Body of pancreas (tissue), 4 donors: Measurements from ENCODE around the gene TPP1. TPM values are rescaled to one million over a fixed set of nuclear protein-coding genes. Genes with fewer than 3 reads are reported as not detected.

Source experiments
- ATAC-seq: fragments of 150-250 bp; one replicate; pipeline ENCODE4 v1.9.1; 2016
- DNase-seq, 4 donors: peaks; one replicate each; pipeline ENCODE4 v3.0.0-alpha.2; 2019
- H3K27ac ChIP-seq, 4 donors: fragments of 200-600 bp; sonication (generic); 1 replicate in 3 of 4; 2 replicates in 1 of 4; pipeline versions ENCODE4 v1.5.1 to v1.6.1; 2016 to 2019; ENCODE audit warnings: mild to moderate bottlenecking in 1 of 4, mixed read lengths in 1 of 4, moderate library complexity in 1 of 4
- H3K27me3 ChIP-seq, 2 donors: fragments of 200-600 bp; sonication (generic); one replicate each; pipeline ENCODE4 v1.6.0; 2016; ENCODE audit warnings: mild to moderate bottlenecking in 1 of 2
- H3K36me3 ChIP-seq, 2 donors: fragments of 200-600 bp; sonication (generic); replicated peaks in 1 of 2; 2 replicates each; pipeline ENCODE4 v1.5.1; 2016; ENCODE audit warnings: low read depth in 2 of 2; ENCODE audit not compliant: insufficient read depth in 1 of 2
- H3K4me1 ChIP-seq: fragments of 200-600 bp; sonication (generic); one replicate; pipeline ENCODE4 v1.6.0; 2016
- H3K4me3 ChIP-seq, 2 donors: fragments of 200-600 bp; sonication (generic); 1 replicate in 1 of 2; 2 replicates in 1 of 2; pipeline ENCODE4 v1.5.1; 2016 to 2019
- H3K9me3 ChIP-seq, 3 donors: fragments of 200-600 bp; sonication (generic); 1 replicate in 2 of 3; 2 replicates in 1 of 3; pipeline ENCODE4 v1.5.1; 2016
- CTCF ChIP-seq, 7 experiments: fragments of 450-650 bp in 4 of 7; fragments of 200-600 bp in 3 of 7; sonication (generic) in 3 of 7; IDR thresholded peaks; one replicate each; pipeline ENCODE4 v1.5.1; 2016 to 2019; ENCODE audit warnings: antibody characterized with exemption in 7 of 7
- POLR2A ChIP-seq, 3 donors: fragments of 450-650 bp; IDR thresholded peaks; one replicate each; pipeline ENCODE4 v1.6.1; 2016; ENCODE audit warnings: antibody characterized with exemption in 3 of 3, mild to moderate bottlenecking in 2 of 3
- WGBS, 2 donors: methylation state at CpG; one replicate each; pipeline ENCODE4 v1.1.5; 2017; 5-methylcytosine and 5-hydroxymethylcytosine counted together
- intact Hi-C: fragments of 100-400 bp; cut with DNase I; formaldehyde crosslinking; loops from one replicate; pipeline ENCODE4 v1.15.1; 2023
- total RNA-seq, 2 donors: library from RNA; depleted of rRNA; stranded (reverse); fragments of >200 nt; gene quantifications; one replicate each; pipeline ENCODE4 v1.1.0, GENCODE V29; 2016

TPP1 gene
- total RNA-seq, 2 donors from 2014 or later, result 20.8 TPM

- H3K27ac ChIP-seq, result peak overlapping the region; percentile 91 to 97 (median 96)
These were observed 14.4 kb downstream of the TPP1 start for GRCh38 chr11:6604790-6605189.

GRCh38 chr11:6604081-6604626 is 15.1 kb downstream of the TPP1 start:
- peak; percentile 36 for ATAC-seq
- H3K9me3 ChIP-seq, result no peaks in the 10 kb centered on the region
- H3K27me3 ChIP-seq, result no peaks in the 10 kb centered on the region
- peaks cover 4 to 25% of the 10 kb centered on the region in 2 donors for H3K36me3 ChIP-seq
- peak overlapping the region; percentile 91 to 97 (median 96) for H3K27ac ChIP-seq
- intact Hi-C loops, result loop anchor here (10.0 kb wide), 1 partner anchor 119 kb away; the partner anchor contains the start of genes ARFIP2 and TIMM10B
- 0% methylated on average over 19 to 20 of the region's 20 CpGs for WGBS, 2 donors
- TF ChIP-seq CTCF (IDR thresholded peaks at IDR 0.05) (peak in 2 of 7 experiments; percentile 32 to 49), POLR2A (IDR thresholded peaks at IDR 0.05) (peak in 2 of 3 donors; percentile 58 to 66)
- H3K4me1 ChIP-seq, result peaks cover 48% of the 10 kb centered on the region
- DNase-seq, result peak; percentile 50 to 67 (median 60)
- peak overlapping the region; percentile 50 to 73 for H3K4me3 ChIP-seq

More at GRCh38 chr11:6604790-6605189, 14.4 kb downstream of the TPP1 start:
- WGBS, 2 donors, result 6 to 14% methylated on average over 3 of the region's 3 CpGs
- ATAC-seq (no peak), DNase-seq (no peak)
- H3K27me3 ChIP-seq, result no peaks in the 10 kb centered on the region
- no peaks in the 10 kb centered on the region for H3K9me3 ChIP-seq
- peak overlapping the region; percentile 50 to 73 for H3K4me3 ChIP-seq
- intact Hi-C loops, result loop anchor here (10.0 kb wide), 1 partner anchor 120 kb away; the partner anchor contains the start of genes ARFIP2 and TIMM10B
- H3K36me3 ChIP-seq, result peaks cover 4 to 26% of the 10 kb centered on the region in 2 donors
- TF ChIP-seq POLR2A (IDR thresholded peaks at IDR 0.05) (no peak), CTCF (IDR thresholded peaks at IDR 0.05) (no peak)
- peaks cover 48% of the 10 kb centered on the region for H3K4me1 ChIP-seq

- DNase-seq (peak; percentile 92 to 95 (median 92)), ATAC-seq (peak; percentile 93)
- WGBS, 2 donors, result 0% methylated on average over 8 to 66 of the region's 72 CpGs
- H3K27me3 ChIP-seq, result no peaks in the 10 kb centered on the region
- peaks cover 52% of the 10 kb centered on the region for H3K4me1 ChIP-seq
- peak within 1 kb of the TSS; percentile 50 to 73 for H3K4me3 ChIP-seq
- intact Hi-C loops, result loop anchor here (10.0 kb wide), 1 partner anchor 119 kb away; the partner anchor contains the start of genes ARFIP2 and TIMM10B
- H3K9me3 ChIP-seq, result no peaks in the 10 kb centered on the region
- peaks cover 4 to 20% of the 10 kb centered on the region in 2 donors for H3K36me3 ChIP-seq
- peak within 1 kb of the TSS; percentile 91 to 97 (median 96) for H3K27ac ChIP-seq
- peak in 5 of 7 experiments; percentile 20 to 64 (median 45) for TF ChIP-seq CTCF (IDR thresholded peaks at IDR 0.05)
- peak; percentile 70 to 76 (median 71) for TF ChIP-seq POLR2A (IDR thresholded peaks at IDR 0.05)
These were observed 15.7 kb downstream of the TPP1 start, which contains the start of the genes ILK and RRP8 for GRCh38 chr11:6603287-6604080. Gene ILK, plus strand, starts transcription at chr11:6603774. Its CDS starts 498 bp downstream, at chr11:6604272. Gene RRP8, minus strand, starts transcription at chr11:6603616. Its CDS starts 114 bp downstream, at chr11:6603502.

- peaks cover 48% of the 10 kb centered on the region for H3K4me1 ChIP-seq
- no peaks in the 10 kb centered on the region for H3K9me3 ChIP-seq
- WGBS, 2 donors, result 50 to 52% methylated on average over 7 of the region's 7 CpGs
- peak overlapping the region; percentile 50 to 73 for H3K4me3 ChIP-seq
- no peak for ATAC-seq
- intact Hi-C loops, result loop anchor here (10.0 kb wide), 1 partner anchor 118 kb away; the partner anchor contains the start of genes ARFIP2 and TIMM10B
- no peak for DNase-seq
- H3K27me3 ChIP-seq, result no peaks in the 10 kb centered on the region
- TF ChIP-seq POLR2A (IDR thresholded peaks at IDR 0.05) (no peak), CTCF (IDR thresholded peaks at IDR 0.05) (no peak)
- H3K36me3 ChIP-seq, result peaks cover 4 to 16% of the 10 kb centered on the region in 2 donors
- H3K27ac ChIP-seq, result peak overlapping the region in 1 of 4 donors; percentile 97
These were observed 16.9 kb downstream of the TPP1 start for GRCh38 chr11:6602096-6602940.
